ENCODE results near the gene EARS2.

GRCh38 chr16:23508589-23509440 lies 48.3 kb downstream of the EARS2 start:
- no peak for TF ChIP-seq ZNF274 (IDR thresholded peaks at IDR 0.05; ENCODE audit: low read depth, low read length)
- TF ChIP-seq YY1 (IDR thresholded peaks at IDR 0.05; ENCODE audit: insufficient read depth, insufficient read length) = no peak
